IMR-90 (cell line): ENCODE results near the gene SLC25A25. TPM values are rescaled to one million over a fixed set of nuclear protein-coding genes. Genes with fewer than 3 reads are reported as not detected.
A peak's percentile ranks its signal among the peaks of the same experiment; 100 is the strongest.

ENCODE experiments used
- ATAC-seq: fragments of 200-7000 bp; cut with Tn5 transposase; 2 replicates; pipeline ENCODE4 v1.9.1; 2020; ENCODE audit warnings: low read depth, mild to moderate bottlenecking, moderate library complexity
- BruUV-seq: library from RNA; stranded (reverse); fragments of 400-500 nt; replicated peaks from 2 replicates; lab custom pipeline; 2021; lab: Mats Ljungman, UMichigan
- CTCF ChIA-PET: fragments of 300-600 bp; formaldehyde crosslinking; extraction: SDS; loops from one replicate; lab custom pipeline; 2021; ENCODE audit warnings: antibody characterized with exemption; lab: Yijun Ruan, JAX
- POLR2A ChIA-PET: fragments of 300-600 bp; sonication (Branson Sonifier 250); formaldehyde crosslinking; loops from one replicate; lab custom pipeline; 2022; ENCODE audit warnings: antibody characterized with exemption; ENCODE audit not compliant: unreplicated experiment; lab: Charles Lee
- DNase-seq: peaks from one replicate; pipeline ENCODE4 v3.0.0; 2013
- H2AFZ ChIP-seq: replicated peaks from 2 replicates; pipeline ENCODE3; 2013; ENCODE audit warnings: low read length, mild to moderate bottlenecking; ENCODE audit not compliant: poor library complexity
- H2AK5ac ChIP-seq: 2 replicates; pipeline ENCODE4 v1.6.1; 2013; ENCODE audit warnings: low read depth, low read length, inconsistent platforms
- H2AK9ac ChIP-seq: replicated peaks from 2 replicates; pipeline ENCODE3; 2013; ENCODE audit warnings: mild to moderate bottlenecking, low read depth, low read length, moderate library complexity; ENCODE audit not compliant: poor library complexity
- H2BK120ac ChIP-seq: 2 replicates; pipeline ENCODE4 v1.6.1; 2013; ENCODE audit warnings: low read depth, low read length, inconsistent platforms
- H2BK15ac ChIP-seq: 3 replicates; pipeline ENCODE4 v1.6.1; 2013; ENCODE audit warnings: low read depth, low read length, inconsistent platforms
- H2BK20ac ChIP-seq: 2 replicates; pipeline ENCODE4 v1.6.1; 2013; ENCODE audit warnings: low read depth, mild to moderate bottlenecking, inconsistent platforms, low read length, moderate library complexity
- H2BK5ac ChIP-seq: 2 replicates; pipeline ENCODE4 v1.6.1; 2013; ENCODE audit warnings: mild to moderate bottlenecking, low read depth, low read length, inconsistent platforms; ENCODE audit not compliant: poor library complexity, severe bottlenecking
- H3K14ac ChIP-seq: replicated peaks from 2 replicates; pipeline ENCODE4 v1.6.1; 2013; ENCODE audit warnings: low read depth, low read length, inconsistent platforms
- H3K18ac ChIP-seq: 2 replicates; pipeline ENCODE4 v1.6.1; 2013; ENCODE audit warnings: low read depth, low read length, control low read depth
- H3K23ac ChIP-seq: 2 replicates; pipeline ENCODE4 v1.6.1; 2013; ENCODE audit warnings: low read depth, low read length, inconsistent platforms
- H3K27ac ChIP-seq: 2 replicates; pipeline ENCODE4 v1.5.1; 2013; ENCODE audit warnings: mild to moderate bottlenecking, control low read depth, low read length; ENCODE audit not compliant: insufficient read depth
- H3K27me3 ChIP-seq: 2 replicates; pipeline ENCODE4 v1.6.1; 2013; ENCODE audit warnings: low read length; ENCODE audit not compliant: control insufficient read depth, insufficient read depth
- H3K36me3 ChIP-seq: 2 replicates; pipeline ENCODE4 v1.6.1; 2013; ENCODE audit warnings: low read length, mixed read lengths; ENCODE audit not compliant: control insufficient read depth, insufficient read depth
- H3K4ac ChIP-seq: 2 replicates; pipeline ENCODE4 v1.6.1; 2013; ENCODE audit warnings: low read depth, low read length, inconsistent platforms
- H3K4me1 ChIP-seq: 2 replicates; pipeline ENCODE4 v1.6.1; 2013; ENCODE audit warnings: low read length, mixed read lengths; ENCODE audit not compliant: control insufficient read depth, insufficient read depth
- H3K4me2 ChIP-seq: 2 replicates; pipeline ENCODE4 v1.6.1; 2013; ENCODE audit warnings: low read depth, mild to moderate bottlenecking, control low read depth, low read length, moderate library complexity
- H3K4me3 ChIP-seq: 2 replicates; pipeline ENCODE4 v1.5.1; 2013; ENCODE audit warnings: low read depth, mild to moderate bottlenecking, control low read depth, low read length, moderate library complexity; ENCODE audit not compliant: insufficient read depth
- H3K56ac ChIP-seq: 2 replicates; pipeline ENCODE4 v1.6.1; 2013; ENCODE audit warnings: low read length, inconsistent platforms; ENCODE audit not compliant: insufficient read depth; ENCODE audit errors: extremely low read depth
- H3K79me1 ChIP-seq, 2 experiments: 2 replicates each; pipeline ENCODE4 v1.6.1; 2013; ENCODE audit warnings: low read length in 2 of 2, inconsistent platforms in 1 of 2, low read depth in 1 of 2
- H3K9ac ChIP-seq: 2 replicates; pipeline ENCODE4 v1.6.1; 2013; ENCODE audit warnings: low read depth, low read length, control low read depth
- H3K9me1 ChIP-seq: 2 replicates; pipeline ENCODE4 v1.6.1; 2013; ENCODE audit warnings: low read length, inconsistent platforms; ENCODE audit not compliant: insufficient read depth
- H3K9me3 ChIP-seq: 2 replicates; pipeline ENCODE4 v1.6.1; 2013; ENCODE audit warnings: low read length; ENCODE audit not compliant: control insufficient read depth, insufficient read depth
- H4K20me1 ChIP-seq: 2 replicates; pipeline ENCODE4 v1.6.1; 2013; ENCODE audit warnings: low read length, inconsistent platforms; ENCODE audit not compliant: insufficient read depth
- H4K5ac ChIP-seq: 2 replicates; pipeline ENCODE4 v1.6.1; 2013; ENCODE audit warnings: mild to moderate bottlenecking, low read depth, low read length, control low read depth
- H4K8ac ChIP-seq, 2 experiments: 2 replicates each; pipeline ENCODE4 v1.6.1; 2013; ENCODE audit warnings: low read depth in 2 of 2, low read length in 2 of 2, control low read depth in 1 of 2, inconsistent platforms in 1 of 2
- H4K91ac ChIP-seq: 2 replicates; pipeline ENCODE4 v1.6.1; 2013; ENCODE audit warnings: low read depth, low read length, inconsistent platforms; ENCODE audit not compliant: insufficient read depth
- MAZ ChIP-seq: IDR thresholded peaks from 2 replicates; pipeline ENCODE4 v1.6.1; 2012; ENCODE audit warnings: low read depth, mild to moderate bottlenecking, low read length, improper control_type of control experiment, moderate library complexity, borderline replicate concordance
- RAD21 ChIP-seq: IDR thresholded peaks from 2 replicates; pipeline ENCODE4 v1.6.1; 2012; ENCODE audit warnings: low read length, improper control_type of control experiment
- SMC3 ChIP-seq: fragments of 150-350 bp; IDR thresholded peaks from 2 replicates; pipeline ENCODE4 v1.6.1; 2016; ENCODE audit warnings: low read depth, mild to moderate bottlenecking, antibody characterized with exemption, low read length, moderate library complexity
- USF2 ChIP-seq: fragments of 150-350 bp; IDR thresholded peaks from 2 replicates; pipeline ENCODE4 v1.6.1; 2017; ENCODE audit warnings: mild to moderate bottlenecking, antibody characterized with exemption, low read length, low read depth
- WGBS, 2 experiments: methylation state at CpG; one replicate each; pipeline versions ENCODE4 v1.1.5 to v1.1.7; 2013; ENCODE audit warnings: missing lambda C conversion rate in 2 of 2; ENCODE audit not compliant: insufficient read length in 1 of 2; ENCODE audit errors: extremely low coverage in 2 of 2; 5-methylcytosine and 5-hydroxymethylcytosine counted together
- dilution Hi-C: fragments of 300-500 bp; cut with HindIII; formaldehyde crosslinking; loops from one replicate; pipeline ENCODE4 v1.14.3; 2018; ENCODE audit warnings: low sequenced_read_pairs; ENCODE audit not compliant: unreplicated experiment
- in situ Hi-C: fragments of 300-500 bp; cut with MboI; formaldehyde crosslinking; loops from 3 replicates; pipeline ENCODE4 v1.14.3; 2019; ENCODE audit warnings: low sequenced_read_pairs, inconsistent platforms, mixed read lengths
- intact Hi-C: fragments of 100-400 bp; cut with micrococcal nuclease; formaldehyde crosslinking; loops from 2 replicates; pipeline ENCODE4 v1.10.0; 2022
- polyA plus RNA-seq, 3 experiments: library from polyadenylated mRNA; depleted of rRNA; stranded (reverse); fragments of >200 nt; gene quantifications; 2 replicates each; pipeline ENCODE4 v1.2.3, GENCODE V29; 2012; ENCODE audit warnings: low replicate concordance in 1 of 3
- total RNA-seq: library from RNA; depleted of rRNA; stranded (reverse); fragments of >200 nt; gene quantifications from 2 replicates; pipeline ENCODE4 v1.2.3, GENCODE V29; 2012

SLC25A25 gene
- total and polyA plus RNA-seq, 2 of the 4 experiments (the other 2 are of a cell fraction), result 14.0 to 17.9 TPM

DNA sequence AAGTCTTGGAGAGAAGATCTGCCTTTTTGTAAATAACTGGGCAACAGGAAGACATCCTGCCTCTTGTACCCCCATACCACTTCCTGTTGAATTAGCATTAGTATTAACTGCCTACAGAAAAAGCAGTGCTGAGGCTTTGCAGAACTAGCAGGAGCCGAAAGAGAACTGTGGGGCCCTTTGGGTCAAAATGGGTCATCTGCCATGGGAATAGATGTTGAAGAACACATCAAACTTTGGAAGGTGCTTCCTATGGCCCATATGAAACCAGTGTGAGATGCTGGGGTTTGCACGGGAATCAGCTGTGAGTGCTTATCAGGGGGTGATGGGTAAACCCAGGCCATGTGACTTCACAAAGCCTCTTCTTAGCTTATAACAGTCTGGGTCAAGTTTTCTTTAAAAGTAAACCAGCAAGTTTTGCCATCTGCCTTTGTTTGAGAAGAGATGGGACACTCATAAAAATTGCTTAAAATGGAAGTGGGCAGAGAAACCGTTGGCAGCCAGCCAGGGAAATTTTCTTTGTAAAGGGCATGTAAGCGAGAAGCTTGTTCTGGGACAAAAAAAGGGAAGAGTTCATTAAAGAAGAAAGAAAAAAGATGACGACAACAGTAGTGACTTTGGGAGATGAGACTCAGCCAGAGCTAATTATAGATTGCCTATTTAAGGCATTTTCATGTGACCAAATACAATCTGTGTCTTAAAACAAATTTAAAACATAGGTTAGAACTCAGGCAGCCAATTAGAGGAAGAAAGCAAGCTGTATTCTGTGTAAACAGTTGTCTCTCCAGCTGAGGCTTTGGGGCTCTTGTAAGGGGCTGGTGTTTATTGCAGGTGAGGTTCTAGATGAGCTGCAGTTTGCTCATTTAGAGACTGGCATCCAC is 4.4 kb downstream of the SLC25A25 start:
- Histone ChIP-seq H2BK120ac (peak overlapping the region; percentile 58), H3K4ac (peak overlapping the region; percentile 76), H4K20me1 (no peaks in the 10 kb centered on the region; the same call in 1 of the 2 replicates), H2AK9ac (peak overlapping the region; percentile 49), H3K56ac (peak overlapping the region; percentile 45), H3K27me3 (no peaks in the 10 kb centered on the region), H3K4me3 (no peak overlapping the region), H2BK15ac (peak overlapping the region; percentile 64; the same call in 2 of the 3 replicates), H3K18ac (peak overlapping the region; percentile 78), H3K9ac (peak overlapping the region; percentile 29), H4K8ac (peak overlapping the region; percentile 43 to 49; a peak in 3 of 4 replicates), H2BK20ac (peak overlapping the region; percentile 50), H3K27ac (peak overlapping the region; percentile 77), H3K9me3 (no peaks in the 10 kb centered on the region), H3K79me1 (peaks cover 12 to 52% of the 10 kb centered on the region in 2 experiments; a peak in 3 of 4 replicates), H3K23ac (peak overlapping the region; percentile 16; the same call in 1 of the 2 replicates), H3K9me1 (no peaks in the 10 kb centered on the region), H4K91ac (peak overlapping the region; percentile 53), H2AFZ (peak overlapping the region; percentile 27), H3K4me2 (peak overlapping the region; percentile 78), H3K14ac (peak overlapping the region; percentile 57), H2AK5ac (peak overlapping the region; percentile 46; the same call in 1 of the 2 replicates), H4K5ac (peak overlapping the region; percentile 68), H2BK5ac (peak overlapping the region; percentile 89), H3K36me3 (no peaks in the 10 kb centered on the region), H3K4me1 (peaks cover 15% of the 10 kb centered on the region)
- no peak for ATAC-seq
- POLR2A ChIA-PET, result interaction anchor here (0.6 to 0.9 kb wide), 2 partner anchors 8 to 13 kb away, joined by 9 to 14 read pairs; no protein-coding TSS in a partner anchor
- dilution Hi-C loops (no loop called here), intact Hi-C loops (no loop called here), in situ Hi-C loops (no loop called here)
- CTCF ChIA-PET, result no interaction called here
- BruUV-seq, result no TSS peak
- WGBS, 2 experiments, result 5% methylated on average over 3 of the region's 5 CpGs; no CpG with 5 or more reads in 1 of the 2 experiments
- peak; percentile 73 for DNase-seq
- peak; percentile 59 for TF ChIP-seq USF2
- TF ChIP-seq RAD21, result no peak
- no peak for TF ChIP-seq SMC3
- TF ChIP-seq MAZ, result no peak
